Stimulated activated CD4-positive, alpha-beta T cell treated with anti-CD3 and anti-CD28 coated beads, Interleukin-4, amount 100 ng/mL, for 4 hours (primary cell): ENCODE measurements around the gene EML4.
"Not testable (repeated sequence)": the region's sequence is repeated elsewhere in the genome, so short reads cannot be mapped to it uniquely, and the experiment has no call there.

Experiments used
- DNase-seq, 2 experiments: peaks; one replicate each; pipeline ENCODE4 v3.0.0-alpha.2; 2020

EML4 gene

GRCh38 chr2:42172020-42172419 is 2.9 kb downstream of the EML4 start:
- no peak for DNase-seq

- DNase-seq, result no peak
These were observed 3.4 kb downstream of the EML4 start for GRCh38 chr2:42172566-42172965.

GRCh38 chr2:42173467-42173866 is 4.3 kb downstream of the EML4 start:
- not testable (repeated sequence) for DNase-seq

- no peak for DNase-seq
These were observed 8.0 kb downstream of the EML4 start for GRCh38 chr2:42176992-42177738.

- DNase-seq, result no peak
These were observed 9.2 kb downstream of the EML4 start for GRCh38 chr2:42178335-42178734.

GRCh38 chr2:42180300-42180699 is 11.1 kb downstream of the EML4 start:
- DNase-seq, result no peak

GRCh38 chr2:42182654-42183308 is 13.6 kb downstream of the EML4 start:
- no peak for DNase-seq

- DNase-seq, result no peak
These were observed 14.6 kb downstream of the EML4 start for GRCh38 chr2:42183775-42184174.

GRCh38 chr2:42184346-42184745 is 15.2 kb downstream of the EML4 start:
- DNase-seq, result no peak

GRCh38 chr2:42185220-42185921 is 16.2 kb downstream of the EML4 start:
- DNase-seq, result no peak

GRCh38 chr2:42186366-42186765 is 17.2 kb downstream of the EML4 start:
- no peak for DNase-seq

- no peak for DNase-seq
These were observed 17.9 kb downstream of the EML4 start for GRCh38 chr2:42186945-42187632.

GRCh38 chr2:42187886-42188285 is 18.7 kb downstream of the EML4 start:
- no peak for DNase-seq

GRCh38 chr2:42189235-42189566 is 20.0 kb downstream of the EML4 start:
- no peak for DNase-seq

- DNase-seq, result no peak
These were observed 21.0 kb downstream of the EML4 start for GRCh38 chr2:42190191-42190590.

- DNase-seq, result no peak
These were observed 22.3 kb downstream of the EML4 start for GRCh38 chr2:42191285-42192009.

GRCh38 chr2:42192010-42192373 is 22.8 kb downstream of the EML4 start:
- no peak for DNase-seq

GRCh38 chr2:42192652-42193566 is 23.8 kb downstream of the EML4 start:
- DNase-seq, result no peak

- no peak for DNase-seq
These were observed 24.6 kb downstream of the EML4 start for GRCh38 chr2:42193722-42194187.

GRCh38 chr2:42194428-42194827 is 25.3 kb downstream of the EML4 start:
- no peak for DNase-seq

- DNase-seq, result no peak
These were observed 26.4 kb downstream of the EML4 start for GRCh38 chr2:42195559-42195958.

- no peak for DNase-seq
These were observed 26.9 kb downstream of the EML4 start for GRCh38 chr2:42196070-42196402.
